Measurements from ENCODE around the gene THBD.

The THBD gene

GRCh38 chr20:23052904-23053303, 3.4 kb upstream of the THBD start:
- Histone ChIP-seq H3K9me3 (ENCODE audit: control insufficient read depth, low read length) (no peaks in the 10 kb centered on the region), H3K4me1 (ENCODE audit: control insufficient read depth, insufficient read depth, low read length) (peaks cover 12% of the 10 kb centered on the region), H3K27me3 (ENCODE audit: control insufficient read depth, insufficient read depth, low read length) (no peaks in the 10 kb centered on the region), H3K9ac (ENCODE audit: low read length) (no peak overlapping the region), H3K4me3 (ENCODE audit: low read length) (no peak overlapping the region), H3K36me3 (ENCODE audit: control insufficient read depth, insufficient read depth, low read length) (no peaks in the 10 kb centered on the region)

- peak overlapping the region; percentile 80 for H3K9ac ChIP-seq (ENCODE audit: low read length)
- H3K36me3 ChIP-seq (ENCODE audit: control insufficient read depth, insufficient read depth, low read length): no peaks in the 10 kb centered on the region
- H3K27me3 ChIP-seq (ENCODE audit: control insufficient read depth, insufficient read depth, low read length): peaks cover 4% of the 10 kb centered on the region
- H3K4me3 ChIP-seq (ENCODE audit: low read length): peak overlapping the region; percentile 78
- no peaks in the 10 kb centered on the region for H3K9me3 ChIP-seq (ENCODE audit: control insufficient read depth, low read length)
- peaks cover 28% of the 10 kb centered on the region for H3K4me1 ChIP-seq (ENCODE audit: control insufficient read depth, insufficient read depth, low read length)
Measured at GRCh38 chr20:23050847-23051627, 1.6 kb upstream of the THBD start.

- peaks cover 4% of the 10 kb centered on the region for H3K27me3 ChIP-seq (ENCODE audit: control insufficient read depth, insufficient read depth, low read length)
- H3K36me3 ChIP-seq (ENCODE audit: control insufficient read depth, insufficient read depth, low read length): no peaks in the 10 kb centered on the region
- peaks cover 32% of the 10 kb centered on the region for H3K4me1 ChIP-seq (ENCODE audit: control insufficient read depth, insufficient read depth, low read length)
- peak overlapping the region; percentile 67 for H3K9ac ChIP-seq (ENCODE audit: low read length)
- no peaks in the 10 kb centered on the region for H3K9me3 ChIP-seq (ENCODE audit: control insufficient read depth, low read length)
- H3K4me3 ChIP-seq (ENCODE audit: low read length): peak overlapping the region; percentile 78
Measured at GRCh38 chr20:23050076-23050838, 785 bp upstream of the THBD start.

GRCh38 chr20:23048283-23049200, 930 bp downstream of the THBD start:
- H3K9me3 ChIP-seq (ENCODE audit: control insufficient read depth, low read length): no peaks in the 10 kb centered on the region
- peak overlapping the region; percentile 67 for H3K9ac ChIP-seq (ENCODE audit: low read length)
- H3K4me3 ChIP-seq (ENCODE audit: low read length): peak overlapping the region; percentile 43
- H3K4me1 ChIP-seq (ENCODE audit: control insufficient read depth, insufficient read depth, low read length): peaks cover 40% of the 10 kb centered on the region
- H3K27me3 ChIP-seq (ENCODE audit: control insufficient read depth, insufficient read depth, low read length): peaks cover 4% of the 10 kb centered on the region
- H3K36me3 ChIP-seq (ENCODE audit: control insufficient read depth, insufficient read depth, low read length): no peaks in the 10 kb centered on the region

- Histone ChIP-seq H3K9me3 (ENCODE audit: control insufficient read depth, low read length) (no peaks in the 10 kb centered on the region), H3K27me3 (ENCODE audit: control insufficient read depth, insufficient read depth, low read length) (peaks cover 4% of the 10 kb centered on the region), H3K9ac (ENCODE audit: low read length) (peak overlapping the region; percentile 35), H3K36me3 (ENCODE audit: control insufficient read depth, insufficient read depth, low read length) (no peaks in the 10 kb centered on the region), H3K4me3 (ENCODE audit: low read length) (peak overlapping the region; percentile 43), H3K4me1 (ENCODE audit: control insufficient read depth, insufficient read depth, low read length) (peaks cover 48% of the 10 kb centered on the region)
Measured at GRCh38 chr20:23047738-23048214, 1.7 kb downstream of the THBD start.

GRCh38 chr20:23047001-23047737, 2.3 kb downstream of the THBD start:
- Histone ChIP-seq H3K4me3 (ENCODE audit: low read length) (peak overlapping the region; percentile 43), H3K4me1 (ENCODE audit: control insufficient read depth, insufficient read depth, low read length) (peaks cover 49% of the 10 kb centered on the region), H3K27me3 (ENCODE audit: control insufficient read depth, insufficient read depth, low read length) (peaks cover 4% of the 10 kb centered on the region)

GRCh38 chr20:23046431-23046830, 3.0 kb downstream of the THBD start:
- Histone ChIP-seq H3K9me3 (ENCODE audit: control insufficient read depth, low read length) (no peaks in the 10 kb centered on the region), H3K4me1 (ENCODE audit: control insufficient read depth, insufficient read depth, low read length) (peaks cover 42% of the 10 kb centered on the region), H3K4me3 (ENCODE audit: low read length) (no peak overlapping the region), H3K27me3 (ENCODE audit: control insufficient read depth, insufficient read depth, low read length) (peaks cover 4% of the 10 kb centered on the region), H3K9ac (ENCODE audit: low read length) (no peak overlapping the region), H3K36me3 (ENCODE audit: control insufficient read depth, insufficient read depth, low read length) (no peaks in the 10 kb centered on the region)

More at GRCh38 chr20:23047001-23047737, 2.3 kb downstream of the THBD start:
- Histone ChIP-seq H3K9ac (ENCODE audit: low read length) (peak overlapping the region; percentile 35), H3K36me3 (ENCODE audit: control insufficient read depth, insufficient read depth, low read length) (no peaks in the 10 kb centered on the region), H3K9me3 (ENCODE audit: control insufficient read depth, low read length) (no peaks in the 10 kb centered on the region)

- Histone ChIP-seq H3K4me1 (ENCODE audit: control insufficient read depth, insufficient read depth, low read length) (peaks cover 40% of the 10 kb centered on the region), H3K9me3 (ENCODE audit: control insufficient read depth, low read length) (no peaks in the 10 kb centered on the region), H3K36me3 (ENCODE audit: control insufficient read depth, insufficient read depth, low read length) (no peaks in the 10 kb centered on the region), H3K27me3 (ENCODE audit: control insufficient read depth, insufficient read depth, low read length) (peaks cover 4% of the 10 kb centered on the region), H3K9ac (ENCODE audit: low read length) (no peak overlapping the region), H3K4me3 (ENCODE audit: low read length) (no peak overlapping the region)
Measured at GRCh38 chr20:23043376-23043775, 6.1 kb downstream of the THBD start.

- no peaks in the 10 kb centered on the region for H3K9me3 ChIP-seq (ENCODE audit: control insufficient read depth, low read length)
- no peaks in the 10 kb centered on the region for H3K27me3 ChIP-seq (ENCODE audit: control insufficient read depth, insufficient read depth, low read length)
- no peak overlapping the region for H3K4me3 ChIP-seq (ENCODE audit: low read length)
- peaks cover 30% of the 10 kb centered on the region for H3K4me1 ChIP-seq (ENCODE audit: control insufficient read depth, insufficient read depth, low read length)
- no peaks in the 10 kb centered on the region for H3K36me3 ChIP-seq (ENCODE audit: control insufficient read depth, insufficient read depth, low read length)
- no peak overlapping the region for H3K9ac ChIP-seq (ENCODE audit: low read length)
Measured at GRCh38 chr20:23042270-23042669, 7.2 kb downstream of the THBD start.

- H3K9me3 ChIP-seq (ENCODE audit: control insufficient read depth, low read length): no peaks in the 10 kb centered on the region
- H3K9ac ChIP-seq (ENCODE audit: low read length): no peak overlapping the region
- peaks cover 17% of the 10 kb centered on the region for H3K27me3 ChIP-seq (ENCODE audit: control insufficient read depth, insufficient read depth, low read length)
- no peaks in the 10 kb centered on the region for H3K36me3 ChIP-seq (ENCODE audit: control insufficient read depth, insufficient read depth, low read length)
- peaks cover 17% of the 10 kb centered on the region for H3K4me1 ChIP-seq (ENCODE audit: control insufficient read depth, insufficient read depth, low read length)
- no peak overlapping the region for H3K4me3 ChIP-seq (ENCODE audit: low read length)
Measured at GRCh38 chr20:23039885-23040508, 9.5 kb downstream of the THBD start.

Measured in mucosa of stomach (tissue), 1 donor.